PFSK-1 (cell line): Measurements from ENCODE around the gene NR3C2.

Experiments used
- FOXP2 ChIP-seq: optimal IDR thresholded peaks from 2 replicates; pipeline ENCODE3; 2011; ENCODE audit warnings: borderline replicate concordance, control low read depth, inconsistent platforms; ENCODE audit not compliant: insufficient read depth; ENCODE audit errors: extremely low read length, extremely low read depth
- POLR2AphosphoS5 ChIP-seq: IDR thresholded peaks from 2 replicates; pipeline ENCODE4 v1.6.1; 2012; ENCODE audit warnings: low read depth, mild to moderate bottlenecking, control low read depth, low read length, moderate library complexity
- SIN3A ChIP-seq: IDR thresholded peaks from 2 replicates; pipeline ENCODE4 v1.6.1; 2012; ENCODE audit warnings: mild to moderate bottlenecking, low read length, moderate library complexity, borderline replicate concordance; ENCODE audit not compliant: insufficient read depth
- TAF1 ChIP-seq: IDR thresholded peaks from 2 replicates; pipeline ENCODE4 v1.6.1; 2012; ENCODE audit warnings: low read length, control low read depth, borderline replicate concordance; ENCODE audit not compliant: insufficient read depth
- TF ChIP-seq, protein P1 (sequence below), 2 experiments: IDR thresholded peaks; 2 replicates each; pipeline versions ENCODE4 v1.6.1 to v1.8.0; 2011 to 2012; ENCODE audit warnings: low read depth in 2 of 2, low read length in 2 of 2, control low read depth in 1 of 2, inconsistent platforms in 1 of 2, mild to moderate bottlenecking in 1 of 2, moderate library complexity in 1 of 2; ENCODE audit not compliant: insufficient read depth in 1 of 2

Gene NR3C2

DNA sequence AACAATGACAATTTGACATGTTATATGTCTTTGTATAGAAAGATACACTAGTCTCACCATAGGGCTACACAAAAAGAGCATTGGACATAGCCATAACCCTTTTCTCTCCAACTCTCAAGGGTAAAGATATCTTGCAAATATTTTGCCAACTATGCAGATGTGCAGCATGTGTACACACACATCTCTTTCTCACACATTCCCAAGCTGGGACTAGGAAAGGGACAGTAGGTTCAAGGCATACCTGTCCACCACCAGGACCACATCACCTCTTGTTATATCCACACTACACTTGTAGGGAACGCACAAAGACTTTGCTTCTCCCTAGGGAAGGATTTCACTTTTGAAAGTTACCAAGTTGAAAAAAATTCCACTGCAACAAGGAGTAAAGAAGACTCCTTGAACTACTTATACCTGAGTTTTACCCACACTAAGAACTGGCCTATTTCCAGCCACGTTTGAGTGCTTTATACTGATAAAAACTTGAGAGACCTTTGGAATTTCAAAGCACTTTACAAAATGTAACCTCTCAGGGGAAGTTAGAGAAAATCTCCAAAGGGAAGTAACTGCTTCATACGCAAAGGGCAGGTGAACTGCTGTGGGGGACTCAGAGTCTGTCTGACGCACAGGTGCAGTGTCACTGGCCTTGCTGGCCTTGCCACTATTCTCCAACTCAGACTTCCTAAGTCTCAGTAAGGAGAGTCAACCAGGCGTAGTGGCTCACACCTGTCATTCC is 36.9 kb downstream of the NR3C2 start:
- TF ChIP-seq, protein P1, sequence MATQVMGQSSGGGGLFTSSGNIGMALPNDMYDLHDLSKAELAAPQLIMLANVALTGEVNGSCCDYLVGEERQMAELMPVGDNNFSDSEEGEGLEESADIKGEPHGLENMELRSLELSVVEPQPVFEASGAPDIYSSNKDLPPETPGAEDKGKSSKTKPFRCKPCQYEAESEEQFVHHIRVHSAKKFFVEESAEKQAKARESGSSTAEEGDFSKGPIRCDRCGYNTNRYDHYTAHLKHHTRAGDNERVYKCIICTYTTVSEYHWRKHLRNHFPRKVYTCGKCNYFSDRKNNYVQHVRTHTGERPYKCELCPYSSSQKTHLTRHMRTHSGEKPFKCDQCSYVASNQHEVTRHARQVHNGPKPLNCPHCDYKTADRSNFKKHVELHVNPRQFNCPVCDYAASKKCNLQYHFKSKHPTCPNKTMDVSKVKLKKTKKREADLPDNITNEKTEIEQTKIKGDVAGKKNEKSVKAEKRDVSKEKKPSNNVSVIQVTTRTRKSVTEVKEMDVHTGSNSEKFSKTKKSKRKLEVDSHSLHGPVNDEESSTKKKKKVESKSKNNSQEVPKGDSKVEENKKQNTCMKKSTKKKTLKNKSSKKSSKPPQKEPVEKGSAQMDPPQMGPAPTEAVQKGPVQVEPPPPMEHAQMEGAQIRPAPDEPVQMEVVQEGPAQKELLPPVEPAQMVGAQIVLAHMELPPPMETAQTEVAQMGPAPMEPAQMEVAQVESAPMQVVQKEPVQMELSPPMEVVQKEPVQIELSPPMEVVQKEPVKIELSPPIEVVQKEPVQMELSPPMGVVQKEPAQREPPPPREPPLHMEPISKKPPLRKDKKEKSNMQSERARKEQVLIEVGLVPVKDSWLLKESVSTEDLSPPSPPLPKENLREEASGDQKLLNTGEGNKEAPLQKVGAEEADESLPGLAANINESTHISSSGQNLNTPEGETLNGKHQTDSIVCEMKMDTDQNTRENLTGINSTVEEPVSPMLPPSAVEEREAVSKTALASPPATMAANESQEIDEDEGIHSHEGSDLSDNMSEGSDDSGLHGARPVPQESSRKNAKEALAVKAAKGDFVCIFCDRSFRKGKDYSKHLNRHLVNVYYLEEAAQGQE (IDR thresholded peaks at IDR 0.05; ENCODE audit: insufficient read depth in 1 of 2, low read depth in 2 of 2, low read length in 2 of 2) = no peak
- TF ChIP-seq FOXP2 (no peak), POLR2AphosphoS5 (no peak), TAF1 (no peak), SIN3A (no peak)

DNA sequence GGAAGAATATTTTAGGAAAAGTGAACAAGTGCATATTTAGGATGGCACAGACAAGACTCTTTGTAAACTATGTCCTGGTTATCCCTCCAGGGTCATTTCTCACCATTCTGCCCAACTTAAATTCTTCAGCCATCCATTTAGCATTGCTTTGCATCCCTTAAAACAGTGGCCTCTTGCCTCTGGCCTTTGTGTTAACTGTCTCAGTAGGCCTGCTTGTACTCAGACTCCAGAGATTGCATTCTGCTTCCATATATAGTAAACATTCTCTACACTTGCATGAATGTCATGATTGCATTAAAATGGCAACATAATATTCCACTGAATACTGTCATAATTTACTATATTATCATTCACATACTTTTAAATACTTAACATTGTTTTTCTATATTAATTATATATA is 43.2 kb downstream of the NR3C2 start:
- TF ChIP-seq TAF1 = no peak
- TF ChIP-seq SIN3A = no peak
- TF ChIP-seq POLR2AphosphoS5 = no peak
- TF ChIP-seq, protein P1 (IDR thresholded peaks at IDR 0.05; ENCODE audit: insufficient read depth in 1 of 2, low read depth in 2 of 2, low read length in 2 of 2) = no peak

DNA sequence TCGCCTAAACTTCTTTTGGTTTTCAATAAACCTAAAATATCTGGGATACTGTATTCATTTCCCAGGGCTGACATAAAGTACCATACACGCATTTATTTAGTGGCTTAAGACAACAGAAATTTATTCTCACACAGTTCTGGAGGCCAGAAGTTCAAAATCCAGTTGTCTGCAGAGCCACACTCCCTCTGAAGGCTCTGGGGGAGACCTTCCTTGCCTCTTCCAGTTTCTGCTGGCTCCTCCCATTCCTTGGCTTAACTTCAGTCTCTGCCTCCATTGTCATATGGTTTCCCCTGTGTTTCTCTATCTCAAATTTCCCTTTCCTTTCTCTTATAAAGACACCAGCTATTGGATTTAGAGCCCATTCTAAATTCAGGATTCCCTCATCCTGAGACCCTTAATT is 44.4 kb downstream of the NR3C2 start:
- TF ChIP-seq POLR2AphosphoS5 (no peak), FOXP2 (no peak), TAF1 (no peak), SIN3A (no peak)
- TF ChIP-seq, protein P1 (IDR thresholded peaks at IDR 0.05; ENCODE audit: insufficient read depth in 1 of 2, low read depth in 2 of 2, low read length in 2 of 2) = no peak

DNA sequence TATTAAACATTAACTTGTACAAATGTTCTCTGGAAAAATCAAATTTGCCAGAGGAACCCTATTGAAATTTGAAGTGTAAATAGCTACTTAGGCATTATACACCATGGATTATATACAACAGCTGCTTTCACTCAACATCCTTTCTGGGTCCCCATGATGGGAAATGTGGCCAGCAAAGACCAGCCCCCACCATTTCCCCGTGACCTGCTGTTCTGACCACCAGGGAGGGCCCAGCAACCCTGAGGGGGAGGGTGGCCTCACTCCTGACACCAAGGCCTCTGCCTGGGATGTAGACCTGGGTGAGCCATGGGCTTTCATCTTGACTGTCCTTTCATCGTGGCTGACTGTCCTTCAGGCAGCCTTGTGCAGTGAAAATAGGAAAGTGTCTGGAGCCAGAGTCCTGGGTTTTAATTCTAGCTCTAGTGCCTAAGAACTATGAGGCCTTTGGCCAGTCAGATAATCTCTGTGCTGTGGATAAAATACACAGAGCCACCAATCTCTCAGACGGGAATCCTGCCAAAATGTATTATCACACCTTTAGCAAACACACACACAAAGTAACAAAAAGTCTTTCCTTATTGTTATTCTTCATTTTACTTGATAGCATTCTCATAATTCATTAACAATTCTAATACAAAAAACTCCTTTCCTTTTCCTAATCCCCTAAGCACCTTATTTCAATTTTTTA is 45.1 kb downstream of the NR3C2 start:
- TF ChIP-seq, protein P1 (IDR thresholded peaks at IDR 0.05; ENCODE audit: insufficient read depth in 1 of 2, low read depth in 2 of 2, low read length in 2 of 2) = no peak
- TF ChIP-seq POLR2AphosphoS5 = no peak
- TF ChIP-seq FOXP2 = no peak
- TF ChIP-seq SIN3A = no peak
- TF ChIP-seq TAF1 = no peak
